HepG2 (cell line): Measurements from ENCODE around the gene ZNF367. TPM values are rescaled to one million over a fixed set of nuclear protein-coding genes. Genes with fewer than 3 reads are reported as not detected.

Experiments
- ATF4 ChIP-seq, 2 experiments: fragments of 450-650 bp in 1 of 2; sonication (generic) in 1 of 2; formaldehyde crosslinking; IDR thresholded peaks; 2 replicates each; pipeline versions ENCODE4 v1.5.0 to v1.8.0; 2020 to 2022; ENCODE audit warnings: mild to moderate bottlenecking in 1 of 2, missing genetic modification reagents in 1 of 2
- ATF7-NPFF ChIP-seq: sonication (generic); formaldehyde crosslinking; IDR thresholded peaks from 2 replicates; pipeline ENCODE4 v1.8.1; 2023; ENCODE audit warnings: mild to moderate bottlenecking, low read depth, missing genetic modification reagents, moderate library complexity
- ELK4 ChIP-seq: sonication (generic); formaldehyde crosslinking; IDR thresholded peaks from 2 replicates; pipeline ENCODE4 v1.9.0; 2021; ENCODE audit warnings: missing genetic modification reagents, borderline replicate concordance
- FOXP1 ChIP-seq, 2 experiments: fragments of 450-650 bp in 1 of 2; IDR thresholded peaks; 2 replicates each; pipeline ENCODE4 v1.6.1; 2017 to 2018; ENCODE audit warnings: antibody characterized with exemption in 1 of 2
- GRHL1 ChIP-seq: sonication (generic); formaldehyde crosslinking; conservative IDR thresholded peaks from 2 replicates; pipeline ENCODE4 v1.8.0; 2022; ENCODE audit warnings: missing genetic modification reagents
- HMG20A ChIP-seq: IDR thresholded peaks from 2 replicates; pipeline ENCODE4 v1.6.1; 2016; ENCODE audit warnings: borderline replicate concordance
- HNRNPK ChIP-seq: fragments of 200-400 bp; formaldehyde crosslinking; IDR thresholded peaks from 2 replicates; pipeline ENCODE4 v1.6.1; 2018; ENCODE audit warnings: low read length, low read depth, moderate library complexity, mild to moderate bottlenecking; ENCODE audit not compliant: poor library complexity, severe bottlenecking
- IRX3 ChIP-seq: sonication (generic); formaldehyde crosslinking; IDR thresholded peaks from 2 replicates; pipeline ENCODE4 v1.8.1; 2023; ENCODE audit warnings: mild to moderate bottlenecking, low read depth, missing genetic modification reagents, borderline replicate concordance
- KIAA2018 ChIP-seq: sonication (generic); formaldehyde crosslinking; IDR thresholded peaks from 2 replicates; pipeline ENCODE4 v1.5.0; 2020; ENCODE audit warnings: mild to moderate bottlenecking, missing genetic modification reagents, borderline replicate concordance
- PHB2 ChIP-seq: fragments of 450-650 bp; IDR thresholded peaks from 2 replicates; pipeline ENCODE4 v1.6.1; 2018; ENCODE audit not compliant: partially characterized antibody
- RAD21 ChIP-seq: fragments of 450-650 bp; formaldehyde crosslinking; IDR thresholded peaks from 2 replicates; pipeline ENCODE4 v1.5.0; 2020; ENCODE audit warnings: mild to moderate bottlenecking
- RFXAP ChIP-seq: sonication (generic); formaldehyde crosslinking; IDR thresholded peaks from 2 replicates; pipeline ENCODE4 v1.4.0; 2020; ENCODE audit warnings: missing genetic modification reagents, borderline replicate concordance
- SOX6 ChIP-seq, 2 experiments: fragments of 450-650 bp in 1 of 2; sonication (generic) in 1 of 2; formaldehyde crosslinking in 1 of 2; IDR thresholded peaks; 2 replicates each; pipeline versions ENCODE4 v1.4.0 to v1.6.1; 2017 to 2020; ENCODE audit warnings: antibody characterized with exemption in 1 of 2, mild to moderate bottlenecking in 1 of 2, missing genetic modification reagents in 1 of 2
- ZNF264 ChIP-seq: sonication (generic); formaldehyde crosslinking; IDR thresholded peaks from 2 replicates; pipeline ENCODE4 v1.4.0; 2020; ENCODE audit warnings: missing genetic modification reagents
- ZNF34 ChIP-seq: sonication (generic); formaldehyde crosslinking; IDR thresholded peaks from 2 replicates; pipeline ENCODE4 v1.4.0; 2020; ENCODE audit warnings: mild to moderate bottlenecking, missing genetic modification reagents, borderline replicate concordance
- ZNF879 ChIP-seq: sonication (generic); formaldehyde crosslinking; IDR thresholded peaks from 2 replicates; pipeline ENCODE4 v1.8.1; 2023; ENCODE audit warnings: missing genetic modification reagents
- polyA plus RNA-seq, 8 experiments: library from polyadenylated mRNA; depleted of rRNA in 3 of 8; stranded (reverse) in 7 of 8; unstranded in 1 of 8; fragments of >200 nt; fragmentation: Illumina TruSeq in 4 of 8; extraction: Trizol in 4 of 8; gene quantifications; 2 replicates each; pipeline versions ENCODE4 v1.2.1 to v1.2.3, GENCODE V29; 2011 to 2016; ENCODE audit warnings: low read depth in 4 of 8, missing spikeins in 1 of 8, mixed read lengths in 1 of 8; ENCODE audit not compliant: insufficient read depth in 1 of 8
- total RNA-seq, 5 experiments: library from RNA; depleted of rRNA; stranded (reverse); fragments of >200 nt; fragmentation: Illumina TruSeq; extraction: Trizol; gene quantifications; 2 replicates each; pipeline ENCODE4 v1.2.3, GENCODE V29; 2016; ENCODE audit warnings: low read depth in 1 of 5

Gene ZNF367
- total and polyA plus RNA-seq, 2 of the 13 experiments (the other 11 are each of a cell fraction or from before 2014, with no cell fraction given), result 2.9 to 7.7 TPM

GRCh38 chr9:96429732-96430131 is 11.6 kb upstream of the ZNF367 start (continued):
- no peak for TF ChIP-seq HNRNPK
- no peak for TF ChIP-seq ZNF264
- no peak for TF ChIP-seq ZNF34 (CRISPR knock-in tag)
- TF ChIP-seq ATF7-NPFF (CRISPR knock-in tag), result no peak
- no peak for TF ChIP-seq RFXAP (CRISPR knock-in tag)
- no peak for TF ChIP-seq PHB2
- peak; percentile 37; the same call in 1 of the 2 replicates for TF ChIP-seq HMG20A (CRISPR knock-in tag)
- TF ChIP-seq KIAA2018, result no peak
- TF ChIP-seq IRX3 (CRISPR knock-in tag), result no peak
- TF ChIP-seq RAD21 (CRISPR knock-in tag), result no peak
- no peak for TF ChIP-seq FOXP1 (IDR thresholded peaks at IDR 0.05)
- peak; percentile 21; the same call in 1 of the 2 replicates for TF ChIP-seq FOXP1 (CRISPR knock-in tag; IDR thresholded peaks at IDR 0.05)
- TF ChIP-seq ATF4 (CRISPR knock-in tag; IDR thresholded peaks at IDR 0.05), result peak in 1 of 2 experiments; percentile 23; a peak in 1 of 4 replicates
- no peak for TF ChIP-seq ZNF879 (CRISPR knock-in tag)
- no peak for TF ChIP-seq SOX6 (IDR thresholded peaks at IDR 0.05)
- TF ChIP-seq SOX6 (CRISPR knock-in tag; IDR thresholded peaks at IDR 0.05), result peak; percentile 83
- TF ChIP-seq GRHL1 (CRISPR knock-in tag), result no peak
- no peak for TF ChIP-seq ELK4
